Motor neuron (in vitro differentiated cells): ENCODE results near the gene SIX1. TPM values are rescaled to one million over a fixed set of nuclear protein-coding genes. Genes with fewer than 3 reads are reported as not detected.

ENCODE experiments used
- ATAC-seq, 8 experiments: fragments of 200-7000 bp; cut with Tn5 transposase; replicated peaks in 6 of 8; 2 replicates each; pipeline ENCODE4 v1.8.0; 2021; ENCODE audit warnings: mild to moderate bottlenecking in 8 of 8, moderate library complexity in 8 of 8
- H3K27ac ChIP-seq, 2 donors: fragments of 250-450 bp; sonication (Bioruptor Pico); 2 replicates each; pipeline ENCODE4 v1.9.0; 2021; ENCODE audit warnings: antibody characterized with exemption in 2 of 2, mild to moderate bottlenecking in 2 of 2, moderate library complexity in 1 of 2
- H3K4me1 ChIP-seq, 2 donors: fragments of 250-450 bp; sonication (Bioruptor Pico); replicated peaks in 1 of 2; 2 replicates each; pipeline ENCODE4 v1.6.1; 2021; ENCODE audit warnings: antibody characterized with exemption in 2 of 2, mild to moderate bottlenecking in 2 of 2, moderate library complexity in 1 of 2
- H3K4me3 ChIP-seq, 5 donors: fragments of 250-450 bp; sonication (Bioruptor Pico); 2 replicates each; pipeline ENCODE4 v1.9.0; 2021; ENCODE audit warnings: antibody characterized with exemption in 5 of 5, mild to moderate bottlenecking in 5 of 5, moderate library complexity in 4 of 5
- WGBS, 10 experiments: fragments of 450-650 bp; shearing (Covaris generic); methylation state at CpG; one replicate each; pipeline ENCODE4 v1.0.0; 2022; 5-methylcytosine and 5-hydroxymethylcytosine counted together
- in situ Hi-C, 9 experiments: fragments of 400-800 bp; cut with MboI; loops; one replicate each; pipeline ENCODE4 v1.15.0; 2021; ENCODE audit warnings: low sequenced_read_pairs in 9 of 9, low pct_unique_long_range_greater_than_20kb in 2 of 9; ENCODE audit not compliant: unreplicated experiment in 9 of 9
- total RNA-seq, 8 experiments: library from RNA; unstranded; fragments of 300-600 nt; gene quantifications; 2 replicates each; pipeline versions ENCODE4 v1.2.3 to v1.2.4, GENCODE V29; 2022

Gene SIX1
- total RNA-seq, 8 experiments from 2014 or later, result 0.05 to 38.6 (median 2.6) TPM

GRCh38 chr14:60652674-60653651, 3.7 kb upstream of the SIX1 start:
- Histone ChIP-seq H3K27ac (no peak overlapping the region), H3K4me3 (no peak overlapping the region), H3K4me1 (peaks cover 3 to 4% of the 10 kb centered on the region in 2 donors)
- 0 to 65% (median 1%) methylated on average over 2 to 21 of the region's 50 CpGs; no CpG with 5 or more reads in 1 of the 10 experiments for WGBS, 10 experiments
- no peak for ATAC-seq
- in situ Hi-C loops, result no loop called here

GRCh38 chr14:60651796-60652673, 2.8 kb upstream of the SIX1 start:
- no peak overlapping the region for H3K4me3 ChIP-seq
- in situ Hi-C loops, result no loop called here

GRCh38 chr14:60651086-60651795, 2.0 kb upstream of the SIX1 start:
- peaks cover 0 to 4% of the 10 kb centered on the region in 2 donors for H3K4me1 ChIP-seq
- in situ Hi-C loops, result no loop called here

More at GRCh38 chr14:60651796-60652673, 2.8 kb upstream of the SIX1 start:
- no peak for ATAC-seq
- Histone ChIP-seq H3K4me1 (peaks cover 0 to 4% of the 10 kb centered on the region in 2 donors), H3K27ac (no peak overlapping the region)
- 0 to 87% (median 7%) methylated on average over 1 to 27 of the region's 38 CpGs for WGBS, 10 experiments

GRCh38 chr14:60650373-60650961, 1.2 kb upstream of the SIX1 start:
- ATAC-seq, result no peak
- no peak overlapping the region for H3K4me3 ChIP-seq
- no peak overlapping the region for H3K27ac ChIP-seq
- WGBS, 10 experiments, result 0 to 60% (median 10%) methylated on average over 1 to 11 of the region's 11 CpGs; no CpG with 5 or more reads in 3 of the 10 experiments
- in situ Hi-C loops, result no loop called here
- peaks cover 0 to 4% of the 10 kb centered on the region in 2 donors for H3K4me1 ChIP-seq

More at GRCh38 chr14:60651086-60651795, 2.0 kb upstream of the SIX1 start:
- no peak for ATAC-seq
- WGBS, 10 experiments, result 0 to 79% (median 3%) methylated on average over 3 to 5 of the region's 5 CpGs; no CpG with 5 or more reads in 3 of the 10 experiments
- Histone ChIP-seq H3K4me3 (no peak overlapping the region), H3K27ac (no peak overlapping the region)

GRCh38 chr14:60649875-60650372, 647 bp upstream of the SIX1 start:
- peaks cover 0 to 4% of the 10 kb centered on the region in 2 donors for H3K4me1 ChIP-seq
- H3K27ac ChIP-seq, result no peak overlapping the region
- WGBS, 10 experiments, result 0 to 13% (median 0%) methylated on average over 1 to 7 of the region's 15 CpGs; no CpG with 5 or more reads in 4 of the 10 experiments
- in situ Hi-C loops, result loop anchor here in 7 of 9 experiments (25.0 kb wide), 4 partner anchors 337 to 612 kb away; partner anchors contain the start of genes SLC38A6 (in 1 of the 7) and TRMT5 (in 1 of the 7)
- H3K4me3 ChIP-seq, result peak overlapping the region in 3 of 5 donors; percentile 29 to 41 (median 32)
- ATAC-seq, result peak in 4 of 8 experiments; percentile 2 to 30 (median 20)

GRCh38 chr14:60648249-60648933, 886 bp downstream of the SIX1 start:
- WGBS, 10 experiments, result 0 to 15% (median 7%) methylated on average over 1 to 16 of the region's 61 CpGs; no CpG with 5 or more reads in 6 of the 10 experiments
- peak in 3 of 8 experiments; percentile 3 to 10 (median 5) for ATAC-seq
- Histone ChIP-seq H3K27ac (no peak overlapping the region), H3K4me1 (peaks cover 0 to 4% of the 10 kb centered on the region in 2 donors), H3K4me3 (peak overlapping the region in 2 of 5 donors; percentile 32 to 41)
- in situ Hi-C loops, result loop anchor here in 7 of 9 experiments (25.0 kb wide), 4 partner anchors 339 to 614 kb away; partner anchors contain the start of genes SLC38A6 (in 1 of the 7) and TRMT5 (in 1 of the 7)

GRCh38 chr14:60647837-60648248, 1.4 kb downstream of the SIX1 start:
- Histone ChIP-seq H3K4me3 (no peak overlapping the region), H3K27ac (no peak overlapping the region)

GRCh38 chr14:60647081-60647836, 2.0 kb downstream of the SIX1 start:
- H3K4me1 ChIP-seq, result peaks cover 3% of the 10 kb centered on the region in 2 donors
- ATAC-seq, result peak in 3 of 8 experiments; percentile 4 to 15 (median 8)
- no peak overlapping the region for H3K27ac ChIP-seq
- WGBS, 10 experiments, result 0 to 20% (median 4%) methylated on average over 1 to 19 of the region's 43 CpGs; no CpG with 5 or more reads in 1 of the 10 experiments
- no peak overlapping the region for H3K4me3 ChIP-seq
- in situ Hi-C loops, result loop anchor here in 7 of 9 experiments (25.0 kb wide), 4 partner anchors 340 to 615 kb away; partner anchors contain the start of genes SLC38A6 (in 1 of the 7) and TRMT5 (in 1 of the 7)

More at GRCh38 chr14:60647837-60648248, 1.4 kb downstream of the SIX1 start:
- no peak for ATAC-seq
- H3K4me1 ChIP-seq, result peaks cover 0 to 4% of the 10 kb centered on the region in 2 donors
- in situ Hi-C loops, result loop anchor here in 7 of 9 experiments (25.0 kb wide), 4 partner anchors 339 to 614 kb away; partner anchors contain the start of genes SLC38A6 (in 1 of the 7) and TRMT5 (in 1 of the 7)
- 0 to 20% (median 7%) methylated on average over 1 to 18 of the region's 21 CpGs; no CpG with 5 or more reads in 3 of the 10 experiments for WGBS, 10 experiments

- Histone ChIP-seq H3K27ac (no peak overlapping the region), H3K4me3 (no peak overlapping the region), H3K4me1 (peaks cover 2 to 4% of the 10 kb centered on the region in 2 donors)
- in situ Hi-C loops, result loop anchor here in 7 of 9 experiments (25.0 kb wide), 4 partner anchors 341 to 616 kb away; partner anchors contain the start of genes SLC38A6 (in 1 of the 7) and TRMT5 (in 1 of the 7)
- 3 to 75% (median 19%) methylated on average over 1 to 8 of the region's 11 CpGs for WGBS, 10 experiments
- no peak for ATAC-seq
Measured at GRCh38 chr14:60646226-60646818, 3.0 kb downstream of the SIX1 start.
